Neuronal stem cell (in vitro differentiated cells): ENCODE data around the gene VPS26B.

Experiments used
- DNase-seq: peaks from one replicate; pipeline ENCODE4 v3.0.0-alpha.2; 2013; ENCODE audit warnings: low spot score
- H2AFZ ChIP-seq: one replicate; pipeline ENCODE4 v1.6.1; 2013; ENCODE audit warnings: mild to moderate bottlenecking, low read length, inconsistent platforms
- H2AK5ac ChIP-seq: 2 replicates; pipeline ENCODE4 v1.6.1; 2013; ENCODE audit warnings: low read depth, mild to moderate bottlenecking, inconsistent platforms, low read length, moderate library complexity, mixed read lengths
- H2BK120ac ChIP-seq: 2 replicates; pipeline ENCODE4 v1.6.1; 2013; ENCODE audit warnings: low read depth, mild to moderate bottlenecking, inconsistent platforms, low read length, moderate library complexity, mixed read lengths
- H2BK12ac ChIP-seq: one replicate; pipeline ENCODE4 v1.6.1; 2013; ENCODE audit warnings: low read length, inconsistent platforms
- H2BK15ac ChIP-seq: 2 replicates; pipeline ENCODE4 v1.6.1; 2013; ENCODE audit warnings: mild to moderate bottlenecking, low read length, inconsistent platforms, mixed read lengths
- H2BK5ac ChIP-seq: one replicate; pipeline ENCODE4 v1.6.1; 2013; ENCODE audit warnings: inconsistent platforms, mild to moderate bottlenecking, low read length, moderate library complexity
- H3K14ac ChIP-seq: one replicate; pipeline ENCODE4 v1.6.1; 2013; ENCODE audit warnings: low read length, inconsistent platforms
- H3K18ac ChIP-seq: 2 replicates; pipeline ENCODE4 v1.6.1; 2013; ENCODE audit warnings: low read length, inconsistent platforms
- H3K23ac ChIP-seq: 2 replicates; pipeline ENCODE4 v1.6.1; 2013; ENCODE audit warnings: low read depth, mild to moderate bottlenecking, mixed read lengths, low read length, inconsistent platforms; ENCODE audit not compliant: poor library complexity
- H3K27ac ChIP-seq: replicated peaks from 3 replicates; pipeline ENCODE4 v1.5.1; 2013; ENCODE audit warnings: low read length, inconsistent platforms
- H3K27me3 ChIP-seq, 3 experiments: 2 replicates each; pipeline ENCODE4 v1.6.1; 2013; ENCODE audit warnings: low read length in 3 of 3, mild to moderate bottlenecking in 2 of 3, inconsistent platforms in 1 of 3, low read depth in 1 of 3, mixed read lengths in 1 of 3, moderate library complexity in 1 of 3; ENCODE audit not compliant: control insufficient read depth in 3 of 3, insufficient read depth in 3 of 3
- H3K36me3 ChIP-seq, 2 donors: replicated peaks in 1 of 2; 2 replicates each; pipeline ENCODE4 v1.6.1; 2013; ENCODE audit warnings: low read length in 2 of 2; ENCODE audit not compliant: control insufficient read depth in 2 of 2, insufficient read depth in 2 of 2
- H3K4ac ChIP-seq: 2 replicates; pipeline ENCODE4 v1.6.1; 2013; ENCODE audit warnings: inconsistent platforms, mild to moderate bottlenecking, low read length, moderate library complexity
- H3K4me1 ChIP-seq, 2 donors: 1 replicate in 1 of 2; 2 replicates in 1 of 2; pipeline ENCODE4 v1.6.1; 2013; ENCODE audit warnings: low read length in 2 of 2, low read depth in 1 of 2; ENCODE audit not compliant: control insufficient read depth in 2 of 2, insufficient read depth in 1 of 2
- H3K4me2 ChIP-seq: one replicate; pipeline ENCODE4 v1.6.1; 2013; ENCODE audit warnings: mild to moderate bottlenecking, low read length, inconsistent platforms; ENCODE audit not compliant: insufficient read depth, poor library complexity, severe bottlenecking
- H3K4me3 ChIP-seq, 2 donors: 2 replicates each; pipeline ENCODE4 v1.5.1; 2013; ENCODE audit warnings: low read length in 2 of 2, mild to moderate bottlenecking in 2 of 2, inconsistent platforms in 1 of 2, moderate library complexity in 1 of 2
- H3K79me1 ChIP-seq: one replicate; pipeline ENCODE4 v1.6.1; 2013; ENCODE audit warnings: low read depth, mild to moderate bottlenecking, inconsistent platforms, low read length, moderate library complexity
- H3K9ac ChIP-seq: one replicate; pipeline ENCODE4 v1.6.1; 2013; ENCODE audit warnings: mild to moderate bottlenecking, low read depth, low read length, inconsistent platforms; ENCODE audit not compliant: poor library complexity
- H3K9me3 ChIP-seq, 2 donors: replicated peaks in 1 of 2; 2 replicates each; pipeline versions ENCODE3 to v1.6.1; 2013; ENCODE audit warnings: low read length in 2 of 2, mild to moderate bottlenecking in 2 of 2, inconsistent platforms in 1 of 2, low read depth in 1 of 2, mixed read lengths in 1 of 2, moderate library complexity in 1 of 2; ENCODE audit not compliant: control insufficient read depth in 2 of 2, insufficient read depth in 1 of 2
- H4K8ac ChIP-seq: one replicate; pipeline ENCODE4 v1.6.1; 2013; ENCODE audit warnings: low read depth, mild to moderate bottlenecking, inconsistent platforms, low read length, moderate library complexity
- H4K91ac ChIP-seq: one replicate; pipeline ENCODE4 v1.6.1; 2013; ENCODE audit warnings: low read length, low read depth, mild to moderate bottlenecking, inconsistent platforms; ENCODE audit not compliant: poor library complexity
- WGBS, 2 donors: extraction: QIAGEN DNeasy Blood & Tissue Kit; methylation state at CpG; one replicate each; pipeline ENCODE4 v1.1.7; 2013; ENCODE audit warnings: missing lambda C conversion rate in 2 of 2, mixed read lengths in 1 of 2; ENCODE audit not compliant: insufficient read length in 2 of 2, insufficient replicate concordance in 1 of 2; ENCODE audit errors: extremely low coverage in 2 of 2; 5-methylcytosine and 5-hydroxymethylcytosine counted together

The VPS26B gene

GRCh38 chr11:134266841-134267251 is 42.4 kb downstream of the VPS26B start:
- no peak overlapping the region for H4K8ac ChIP-seq
- no peaks in the 10 kb centered on the region for H3K79me1 ChIP-seq
- H2BK120ac ChIP-seq, result no peak overlapping the region
- no peak overlapping the region for H3K27ac ChIP-seq
- no peaks in the 10 kb centered on the region for H3K9me3 ChIP-seq
- H3K4me3 ChIP-seq, result no peak overlapping the region
- H3K4me1 ChIP-seq, result peaks cover 5 to 6% of the 10 kb centered on the region in 2 donors
- H3K18ac ChIP-seq, result no peak overlapping the region
- no peak overlapping the region for H2BK12ac ChIP-seq
- DNase-seq, result no peak
- H4K91ac ChIP-seq, result no peak overlapping the region
- no peak overlapping the region for H3K4me2 ChIP-seq
- no CpG with 5 or more reads among the region's 3 CpGs for WGBS, 2 donors
- no peak overlapping the region for H2BK15ac ChIP-seq
- no peak overlapping the region for H3K4ac ChIP-seq
- no peak overlapping the region for H3K14ac ChIP-seq
- H2AFZ ChIP-seq, result no peak overlapping the region
- no peak overlapping the region for H2AK5ac ChIP-seq
- no peak overlapping the region for H3K23ac ChIP-seq
- H3K36me3 ChIP-seq, result peaks cover 7 to 18% of the 10 kb centered on the region in 2 donors
- H2BK5ac ChIP-seq, result no peak overlapping the region
- H3K27me3 ChIP-seq, result peaks cover 0 to 12% (median 3%) of the 10 kb centered on the region in 3 experiments
- no peak overlapping the region for H3K9ac ChIP-seq

- H3K27me3 ChIP-seq, result peaks cover 0 to 16% (median 5%) of the 10 kb centered on the region in 3 experiments
- no peak overlapping the region for H4K91ac ChIP-seq
- H3K23ac ChIP-seq, result no peak overlapping the region
- H3K36me3 ChIP-seq, result peaks cover 5 to 12% of the 10 kb centered on the region in 2 donors
- no peak overlapping the region for H3K4me2 ChIP-seq
- DNase-seq, result no peak
- no peak overlapping the region for H4K8ac ChIP-seq
- H2AK5ac ChIP-seq, result no peak overlapping the region
- H2BK120ac ChIP-seq, result no peak overlapping the region
- H2BK15ac ChIP-seq, result no peak overlapping the region
- no peaks in the 10 kb centered on the region for H3K79me1 ChIP-seq
- H2AFZ ChIP-seq, result peak overlapping the region; percentile 11
- H2BK12ac ChIP-seq, result no peak overlapping the region
- H3K27ac ChIP-seq, result no peak overlapping the region
- WGBS, 2 donors, result no CpG with 5 or more reads among the region's 5 CpGs
- H2BK5ac ChIP-seq, result no peak overlapping the region
- H3K4ac ChIP-seq, result no peak overlapping the region
- H3K4me3 ChIP-seq, result no peak overlapping the region
- H3K18ac ChIP-seq, result no peak overlapping the region
- no peak overlapping the region for H3K9ac ChIP-seq
- no peak overlapping the region for H3K14ac ChIP-seq
- no peaks in the 10 kb centered on the region for H3K9me3 ChIP-seq
- H3K4me1 ChIP-seq, result peaks cover 5 to 8% of the 10 kb centered on the region in 2 donors
Measured at GRCh38 chr11:134267461-134267860, 43.0 kb downstream of the VPS26B start.

GRCh38 chr11:134267966-134268365 is 43.5 kb downstream of the VPS26B start:
- no peak overlapping the region for H2BK5ac ChIP-seq
- H3K27me3 ChIP-seq, result peaks cover 1 to 18% (median 10%) of the 10 kb centered on the region in 3 experiments
- H3K9me3 ChIP-seq, result no peaks in the 10 kb centered on the region
- no peak overlapping the region for H2BK15ac ChIP-seq
- peaks cover 5 to 7% of the 10 kb centered on the region in 2 donors for H3K36me3 ChIP-seq
- H3K4me2 ChIP-seq, result no peak overlapping the region
- H3K27ac ChIP-seq, result no peak overlapping the region
- H3K4me1 ChIP-seq, result peaks cover 5 to 13% of the 10 kb centered on the region in 2 donors
- no peak overlapping the region for H4K91ac ChIP-seq
- no CpG with 5 or more reads among the region's 11 CpGs for WGBS, 2 donors
- no peaks in the 10 kb centered on the region for H3K79me1 ChIP-seq
- no peak overlapping the region for H2BK12ac ChIP-seq
- no peak overlapping the region for H3K4ac ChIP-seq
- no peak overlapping the region for H3K4me3 ChIP-seq
- no peak overlapping the region for H3K23ac ChIP-seq
- H3K14ac ChIP-seq, result no peak overlapping the region
- H2AFZ ChIP-seq, result no peak overlapping the region
- no peak overlapping the region for H3K18ac ChIP-seq
- no peak overlapping the region for H3K9ac ChIP-seq
- H2AK5ac ChIP-seq, result no peak overlapping the region
- H2BK120ac ChIP-seq, result no peak overlapping the region
- no peak overlapping the region for H4K8ac ChIP-seq
- DNase-seq, result no peak

GRCh38 chr11:134270250-134270714 is 45.8 kb downstream of the VPS26B start:
- H2AK5ac ChIP-seq, result no peak overlapping the region
- peaks cover 5 to 23% of the 10 kb centered on the region in 2 donors for H3K4me1 ChIP-seq
- DNase-seq, result no peak
- no CpG with 5 or more reads among the region's 5 CpGs for WGBS, 2 donors
- no peak overlapping the region for H3K4me2 ChIP-seq
- H3K27me3 ChIP-seq, result peaks cover 2 to 40% (median 27%) of the 10 kb centered on the region in 3 experiments
- no peak overlapping the region for H2BK5ac ChIP-seq
- H4K91ac ChIP-seq, result no peak overlapping the region
- H3K4me3 ChIP-seq, result no peak overlapping the region
- H3K4ac ChIP-seq, result no peak overlapping the region
- no peak overlapping the region for H3K23ac ChIP-seq
- no peak overlapping the region for H2BK15ac ChIP-seq
- no peak overlapping the region for H3K14ac ChIP-seq
- H2AFZ ChIP-seq, result no peak overlapping the region
- H3K18ac ChIP-seq, result peak overlapping the region; percentile 11
- no peaks in the 10 kb centered on the region for H3K36me3 ChIP-seq
- H2BK120ac ChIP-seq, result no peak overlapping the region
- H4K8ac ChIP-seq, result no peak overlapping the region
- H3K79me1 ChIP-seq, result no peaks in the 10 kb centered on the region
- no peaks in the 10 kb centered on the region for H3K9me3 ChIP-seq
- no peak overlapping the region for H3K27ac ChIP-seq
- H2BK12ac ChIP-seq, result no peak overlapping the region
- H3K9ac ChIP-seq, result no peak overlapping the region
